Astrocyte of the spinal cord (primary cell): ENCODE data around the gene SLCO2A1.

ENCODE experiments used
- DNase-seq: peaks from one replicate; pipeline ENCODE4 v3.0.0; 2011; ENCODE audit warnings: low read depth, low spot score
- H3K4me3 ChIP-seq: 2 replicates; pipeline ENCODE4 v1.5.1; 2011; ENCODE audit warnings: low read depth, mild to moderate bottlenecking, low read length, moderate library complexity
- CTCF ChIP-seq: IDR thresholded peaks from 2 replicates; pipeline ENCODE4 v1.5.1; 2012; ENCODE audit warnings: low read depth, mild to moderate bottlenecking, low read length, inconsistent platforms
- in situ Hi-C: cut with HindIII; loops from 2 replicates; pipeline ENCODE4 v1.10.0; 2017; ENCODE audit warnings: low sequenced_read_pairs

SLCO2A1 gene

DNA sequence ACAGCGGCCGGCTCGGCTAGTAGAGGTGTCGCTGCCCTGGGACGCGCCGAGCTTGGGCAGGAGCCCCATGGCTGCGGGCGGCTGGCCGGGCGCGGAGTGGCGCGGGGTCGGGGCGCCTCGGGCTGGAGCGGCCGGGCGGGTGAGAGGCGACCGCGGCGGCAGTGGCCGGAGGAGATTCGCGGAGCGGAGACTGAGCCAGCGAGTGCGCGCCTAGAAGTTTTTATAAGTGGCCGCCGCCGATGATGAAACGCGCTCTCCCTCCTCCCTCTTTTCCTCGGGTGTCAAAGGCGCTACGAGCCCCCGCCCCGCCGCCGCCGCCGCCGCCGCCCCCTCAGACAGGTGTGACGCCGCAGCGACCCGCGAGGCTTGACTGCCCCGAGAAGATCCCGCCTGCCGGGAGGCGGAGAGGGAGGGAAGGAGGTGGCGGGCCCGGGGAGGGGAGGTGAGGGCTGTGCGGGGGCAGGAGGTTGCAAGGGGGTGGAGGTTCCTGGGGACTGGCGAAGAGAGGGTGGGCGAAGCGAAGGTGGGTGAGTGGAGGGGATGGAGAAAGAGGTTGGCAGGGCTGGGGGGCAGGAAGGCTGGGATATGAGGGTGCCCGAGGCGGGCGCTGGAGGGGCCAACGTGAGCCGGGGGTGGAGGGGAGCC, at the start of gene SLCO2A1:
SLCO2A1 (minus strand) TSS at position 192 of the 645 bp plus-strand sequence; CDS start at position 69, 123 bp downstream.
- peak within 1 kb of the TSS; percentile 54 for H3K4me3 ChIP-seq
- TF ChIP-seq CTCF: no peak
- peak; percentile 24 for DNase-seq
- in situ Hi-C loops: no loop called here

DNA sequence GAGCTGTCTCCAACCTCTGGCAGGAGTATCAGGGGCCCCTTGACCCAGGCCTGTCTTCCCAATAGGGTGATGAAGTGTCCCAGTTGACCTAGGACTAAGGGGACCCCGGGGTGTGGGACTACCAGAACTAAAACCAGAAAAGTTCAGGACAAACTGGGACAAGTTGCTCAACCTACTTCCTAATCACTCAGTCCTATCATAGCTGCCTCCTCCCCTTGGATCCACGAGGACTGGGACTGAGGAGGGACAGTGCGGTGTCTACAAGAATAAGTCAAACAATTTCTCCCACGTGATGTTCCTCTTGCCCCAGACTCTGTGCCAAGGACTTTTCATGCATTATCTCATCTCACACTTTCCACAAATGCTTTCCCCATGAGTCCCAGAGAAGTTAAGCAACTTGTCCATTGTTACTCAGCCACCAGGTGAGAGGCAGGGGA, 49.4 kb upstream of the SLCO2A1 start:
- no peak overlapping the region for H3K4me3 ChIP-seq
- in situ Hi-C loops: no loop called here
- no peak for TF ChIP-seq CTCF
- no peak for DNase-seq

DNA sequence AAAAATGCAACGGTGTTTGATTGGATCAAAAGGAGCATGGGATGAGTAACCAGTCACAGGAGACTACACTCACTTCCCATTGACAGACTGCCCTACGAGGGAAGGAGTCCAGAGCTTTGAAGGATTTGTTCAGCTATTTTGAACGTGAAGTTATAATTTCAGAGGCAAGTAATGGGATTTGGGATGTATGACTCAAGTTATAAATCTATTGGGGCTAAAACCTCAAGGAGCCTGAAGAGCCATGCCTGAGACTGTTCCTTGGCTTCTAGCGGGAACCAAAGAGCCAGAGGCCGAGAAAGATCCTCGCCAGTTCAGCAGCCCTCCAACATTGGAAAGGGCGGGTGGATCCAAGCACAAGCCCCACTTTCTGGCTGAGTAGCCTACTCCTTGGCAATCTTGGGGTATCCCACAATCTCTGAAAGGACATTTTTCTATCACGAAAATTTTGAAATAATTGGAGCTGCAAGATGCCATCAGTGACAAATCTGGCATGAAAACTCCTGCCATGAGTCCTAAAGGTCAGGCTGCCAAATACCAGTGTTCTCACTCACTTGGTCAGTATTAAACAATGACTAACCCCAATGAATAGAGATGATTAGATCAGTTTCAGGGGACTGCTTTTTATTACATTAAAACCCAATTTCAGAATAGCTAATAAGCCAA, 48.6 kb upstream of the SLCO2A1 start:
- in situ Hi-C loops: no loop called here
- no peak for TF ChIP-seq CTCF
- no peak overlapping the region for H3K4me3 ChIP-seq
- DNase-seq: no peak

GRCh38 chr3:134077649-134078161, 48.0 kb upstream of the SLCO2A1 start:
- TF ChIP-seq CTCF: no peak
- DNase-seq: no peak
- in situ Hi-C loops: no loop called here
- no peak overlapping the region for H3K4me3 ChIP-seq

DNA sequence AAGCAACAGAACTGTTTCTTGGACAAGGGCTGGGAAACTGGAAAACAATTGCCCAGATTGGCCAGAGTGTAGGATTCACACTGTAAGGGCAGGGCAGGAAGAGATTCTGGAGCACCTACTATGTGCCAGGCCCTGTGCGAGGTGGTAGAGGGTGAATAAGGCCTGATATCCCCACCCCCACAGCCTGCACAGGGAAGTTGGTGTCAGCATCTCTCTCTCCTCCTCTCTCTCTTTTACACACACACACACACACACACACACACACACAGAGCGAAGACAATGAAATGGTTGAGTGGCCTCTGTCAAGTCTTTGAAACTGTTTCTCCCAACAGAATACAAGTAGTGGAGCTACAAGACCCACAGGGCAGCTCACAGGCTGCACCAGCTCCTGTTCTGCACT, 47.1 kb upstream of the SLCO2A1 start:
- in situ Hi-C loops: no loop called here
- DNase-seq: no peak
- H3K4me3 ChIP-seq: no peak overlapping the region
- TF ChIP-seq CTCF: no peak

GRCh38 chr3:134075846-134076245, 46.1 kb upstream of the SLCO2A1 start:
- TF ChIP-seq CTCF: no peak

More at GRCh38 chr3:134075846-134076245, 46.1 kb upstream of the SLCO2A1 start:
- no peak for DNase-seq
- in situ Hi-C loops: no loop called here
- no peak overlapping the region for H3K4me3 ChIP-seq
